Gastroesophageal sphincter (tissue), 4 donors: ENCODE data around the gene HOMER1. TPM values are rescaled to one million over a fixed set of nuclear protein-coding genes. Genes with fewer than 3 reads are reported as not detected.

Experiments
- ATAC-seq: fragments of 150-250 bp; one replicate; pipeline ENCODE4 v1.9.1; 2016; ENCODE audit warnings: mild to moderate bottlenecking, moderate library complexity
- H3K27ac ChIP-seq, 4 donors: fragments of 200-600 bp; sonication (generic) in 3 of 4; 1 replicate in 3 of 4; 2 replicates in 1 of 4; pipeline ENCODE4 v1.5.1; 2016 to 2019
- H3K27me3 ChIP-seq: fragments of 200-600 bp; sonication (generic); one replicate; pipeline ENCODE4 v1.5.1; 2019
- H3K36me3 ChIP-seq, 2 donors: fragments of 200-600 bp; sonication (generic); one replicate each; pipeline ENCODE4 v1.5.1; 2019; ENCODE audit warnings: control low read depth in 1 of 2
- H3K4me1 ChIP-seq, 3 donors: fragments of 200-600 bp; sonication (generic); 1 replicate in 2 of 3; 2 replicates in 1 of 3; pipeline ENCODE4 v1.5.1; 2016 to 2019; ENCODE audit warnings: control low read depth in 2 of 3
- H3K4me3 ChIP-seq, 2 donors: fragments of 200-600 bp; sonication (generic); one replicate each; pipeline ENCODE4 v1.5.1; 2019; ENCODE audit warnings: mild to moderate bottlenecking in 1 of 2, moderate library complexity in 1 of 2
- H3K9me3 ChIP-seq, 3 donors: fragments of 200-600 bp; sonication (generic); one replicate each; pipeline ENCODE4 v1.5.1; 2017 to 2019; ENCODE audit warnings: control low read depth in 2 of 3
- EP300 ChIP-seq: sonication (generic); formaldehyde crosslinking; IDR thresholded peaks from one replicate; pipeline ENCODE4 v1.6.1; 2017; ENCODE audit warnings: antibody characterized with exemption, mild to moderate bottlenecking
- POLR2A ChIP-seq, 2 donors: fragments of 450-650 bp; IDR thresholded peaks; one replicate each; pipeline ENCODE4 v1.6.1; 2017; ENCODE audit warnings: antibody characterized with exemption in 2 of 2, mild to moderate bottlenecking in 2 of 2, moderate library complexity in 1 of 2
- POLR2AphosphoS5 ChIP-seq: sonication (generic); formaldehyde crosslinking; IDR thresholded peaks from one replicate; pipeline ENCODE4 v1.6.1; 2017; ENCODE audit warnings: antibody characterized with exemption
- WGBS, 2 donors: methylation state at CpG; one replicate each; pipeline ENCODE4 v1.1.5; 2018; ENCODE audit warnings: low coverage in 1 of 2; 5-methylcytosine and 5-hydroxymethylcytosine counted together
- total RNA-seq, 4 donors: library from RNA; depleted of rRNA; stranded (reverse); fragments of >200 nt; gene quantifications; one replicate each; pipeline ENCODE4 v1.1.0, GENCODE V29; 2016
- TF ChIP-seq, protein P1 (sequence below), 4 experiments: fragments of 200-600 bp in 2 of 4; fragments of 450-650 bp in 2 of 4; sonication (generic) in 1 of 4; IDR thresholded peaks; one replicate each; pipeline ENCODE4 v1.5.1; 2017 to 2019; ENCODE audit warnings: antibody characterized with exemption in 4 of 4, mild to moderate bottlenecking in 2 of 4, moderate library complexity in 2 of 4

HOMER1 gene
- total RNA-seq, 4 donors from 2014 or later, result 13.0 to 26.3 (median 15.0) TPM

DNA sequence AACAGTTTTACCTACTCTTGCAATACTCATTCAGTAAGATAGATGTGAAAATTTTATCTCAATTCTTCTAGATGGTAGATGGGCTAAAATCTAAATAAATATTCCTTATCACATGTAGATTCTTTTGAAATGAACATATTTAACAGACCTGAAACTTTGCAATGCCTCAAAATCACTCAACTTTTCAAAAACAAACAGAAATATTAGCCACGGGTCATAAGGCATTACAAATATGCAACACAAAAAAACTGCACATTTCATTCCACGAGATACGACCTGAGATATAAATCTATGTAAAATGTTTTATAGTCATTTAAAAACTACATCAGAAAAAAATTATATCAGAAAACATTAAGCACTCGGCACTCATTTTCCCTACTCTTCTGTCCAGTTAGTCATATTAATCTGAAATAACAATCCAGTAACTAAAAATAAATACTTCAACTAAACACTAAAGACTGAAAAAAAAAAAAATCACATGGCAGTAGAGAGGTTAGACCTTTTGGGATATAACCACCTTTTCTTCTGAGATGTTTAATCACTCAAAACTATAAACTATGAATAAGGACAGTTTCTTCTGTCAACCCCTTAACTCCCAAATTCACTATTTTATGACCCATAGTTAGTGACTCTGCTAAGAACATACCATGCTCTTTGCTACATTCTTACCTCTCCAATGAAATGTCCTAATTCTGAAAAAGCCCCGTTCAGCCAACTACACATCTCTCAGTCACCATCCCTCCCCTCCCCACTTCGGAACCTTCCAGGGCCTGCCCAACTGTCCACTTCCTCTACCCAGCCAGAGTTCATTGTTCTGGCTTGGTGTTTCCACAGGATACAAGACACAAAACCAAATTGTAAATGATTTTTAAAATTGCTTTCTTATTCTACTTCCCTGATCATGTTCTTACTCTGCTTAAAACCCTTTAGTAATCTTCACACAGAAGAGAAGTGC is 6.4 kb downstream of the HOMER1 start:
- H3K4me3 ChIP-seq, result no peak overlapping the region
- TF ChIP-seq, protein P1, sequence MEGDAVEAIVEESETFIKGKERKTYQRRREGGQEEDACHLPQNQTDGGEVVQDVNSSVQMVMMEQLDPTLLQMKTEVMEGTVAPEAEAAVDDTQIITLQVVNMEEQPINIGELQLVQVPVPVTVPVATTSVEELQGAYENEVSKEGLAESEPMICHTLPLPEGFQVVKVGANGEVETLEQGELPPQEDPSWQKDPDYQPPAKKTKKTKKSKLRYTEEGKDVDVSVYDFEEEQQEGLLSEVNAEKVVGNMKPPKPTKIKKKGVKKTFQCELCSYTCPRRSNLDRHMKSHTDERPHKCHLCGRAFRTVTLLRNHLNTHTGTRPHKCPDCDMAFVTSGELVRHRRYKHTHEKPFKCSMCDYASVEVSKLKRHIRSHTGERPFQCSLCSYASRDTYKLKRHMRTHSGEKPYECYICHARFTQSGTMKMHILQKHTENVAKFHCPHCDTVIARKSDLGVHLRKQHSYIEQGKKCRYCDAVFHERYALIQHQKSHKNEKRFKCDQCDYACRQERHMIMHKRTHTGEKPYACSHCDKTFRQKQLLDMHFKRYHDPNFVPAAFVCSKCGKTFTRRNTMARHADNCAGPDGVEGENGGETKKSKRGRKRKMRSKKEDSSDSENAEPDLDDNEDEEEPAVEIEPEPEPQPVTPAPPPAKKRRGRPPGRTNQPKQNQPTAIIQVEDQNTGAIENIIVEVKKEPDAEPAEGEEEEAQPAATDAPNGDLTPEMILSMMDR (IDR thresholded peaks at IDR 0.05), result no peak
- TF ChIP-seq EP300, result no peak
- H3K27ac ChIP-seq, result peak overlapping the region in 3 of 4 donors; percentile 1 to 36 (median 33)
- no peaks in the 10 kb centered on the region for H3K9me3 ChIP-seq
- no peaks in the 10 kb centered on the region for H3K27me3 ChIP-seq
- 40 to 42% methylated on average over 6 of the region's 6 CpGs for WGBS, 2 donors
- no peak for ATAC-seq
- no peaks in the 10 kb centered on the region for H3K36me3 ChIP-seq
- peaks cover 0 to 71% (median 3%) of the 10 kb centered on the region in 3 donors for H3K4me1 ChIP-seq

DNA sequence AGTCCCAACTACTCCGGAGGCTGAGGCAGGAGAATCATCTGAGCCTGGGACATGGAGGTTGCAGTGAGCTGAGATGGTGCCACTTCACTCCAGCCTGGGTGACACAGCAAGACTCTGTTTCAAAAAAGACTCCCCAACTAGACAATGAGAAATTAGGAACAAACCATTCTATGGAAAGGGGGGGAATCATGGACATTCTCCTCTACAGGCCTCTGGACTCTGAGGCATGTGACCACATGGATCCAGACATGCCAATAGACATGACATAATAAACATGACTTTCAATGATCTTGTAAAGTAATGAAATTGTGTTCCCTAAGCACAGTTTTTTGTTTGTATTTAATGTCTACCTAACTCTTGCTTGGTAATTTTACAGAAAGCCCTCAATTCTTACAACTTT is 8.8 kb downstream of the HOMER1 start:
- H3K9me3 ChIP-seq, result no peaks in the 10 kb centered on the region
- 100% methylated on average over 1 of the region's 1 CpG for WGBS, 2 donors
- H3K36me3 ChIP-seq, result no peaks in the 10 kb centered on the region
- no peak overlapping the region for H3K27ac ChIP-seq
- no peaks in the 10 kb centered on the region for H3K27me3 ChIP-seq
- TF ChIP-seq, protein P1 (IDR thresholded peaks at IDR 0.05), result no peak
- no peak for TF ChIP-seq POLR2A (IDR thresholded peaks at IDR 0.05)
- TF ChIP-seq EP300, result no peak
- no peak for TF ChIP-seq POLR2AphosphoS5
- peaks cover 0 to 47% (median 3%) of the 10 kb centered on the region in 3 donors for H3K4me1 ChIP-seq
- H3K4me3 ChIP-seq, result no peak overlapping the region
- ATAC-seq, result no peak

DNA sequence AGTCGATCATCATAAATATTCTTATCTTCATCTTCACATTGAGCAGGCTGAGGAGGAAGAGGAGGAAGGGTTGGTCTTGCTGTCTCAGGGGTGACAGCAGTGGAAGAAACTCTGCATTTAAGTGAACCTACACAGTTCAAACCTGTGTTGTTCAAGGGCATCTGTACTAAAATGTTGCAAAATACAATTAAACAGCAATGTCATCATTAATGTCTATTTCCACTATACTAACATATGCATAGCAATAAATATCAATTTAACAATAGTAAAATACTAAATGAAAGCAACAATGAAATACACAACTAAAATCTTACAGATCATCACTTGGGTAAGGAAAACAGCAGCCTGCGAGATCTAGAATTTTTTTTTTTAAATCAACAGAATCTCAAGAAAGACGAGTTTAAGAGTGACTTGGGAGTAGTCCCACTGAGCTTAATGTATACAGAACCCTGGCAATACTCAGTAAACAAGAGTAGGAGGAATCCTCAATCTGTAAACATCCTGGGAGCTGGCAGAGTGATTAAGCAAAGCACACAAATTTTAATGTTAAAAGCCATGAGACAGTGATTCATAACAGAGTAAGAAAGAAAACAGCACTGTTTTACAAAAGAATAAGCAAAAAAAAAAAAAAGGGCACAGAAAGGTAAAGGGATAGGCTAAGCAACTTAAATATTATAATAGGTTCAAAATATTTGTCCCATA is 10.0 kb downstream of the HOMER1 start:
- WGBS, 2 donors, result 29 to 42% methylated on average over 2 to 3 of the region's 3 CpGs

DNA sequence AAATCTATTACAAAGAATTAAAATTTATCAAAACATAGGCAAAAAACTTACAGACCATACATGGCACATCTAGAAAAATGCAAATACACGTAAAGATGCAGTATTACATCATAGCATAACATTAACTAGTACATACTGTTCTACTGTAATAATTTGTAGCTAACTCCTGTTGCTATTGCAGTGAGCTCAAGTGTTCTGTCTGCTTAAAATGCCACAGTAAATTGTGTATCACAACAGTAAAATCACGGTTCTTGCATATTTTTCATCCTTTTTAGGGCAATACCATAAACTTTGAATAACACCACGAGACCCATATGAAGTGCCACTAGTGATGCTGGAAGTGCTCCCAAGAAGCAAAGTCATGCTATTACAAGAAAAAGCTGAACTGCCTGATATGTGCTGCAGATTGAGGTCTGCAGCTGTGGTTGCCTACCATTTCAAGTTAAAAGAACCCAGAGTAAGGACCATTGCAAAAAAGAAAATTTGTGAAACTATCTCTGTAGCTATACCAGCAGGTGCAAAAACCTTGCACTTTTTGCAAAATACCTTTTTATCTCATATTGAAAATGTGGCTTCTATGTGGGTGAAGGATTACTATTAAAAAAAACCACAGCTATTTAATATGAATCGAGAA is 14.2 kb downstream of the HOMER1 start:
- no peak for TF ChIP-seq EP300
- no peak for TF ChIP-seq POLR2A (IDR thresholded peaks at IDR 0.05)
- peak; percentile 10 for TF ChIP-seq POLR2AphosphoS5
- H3K9me3 ChIP-seq, result no peaks in the 10 kb centered on the region
- no peak overlapping the region for H3K4me3 ChIP-seq
- WGBS, 2 donors, result 80 to 82% methylated on average over 4 of the region's 4 CpGs
- ATAC-seq, result no peak
- H3K36me3 ChIP-seq, result no peaks in the 10 kb centered on the region
- no peak overlapping the region for H3K27ac ChIP-seq
- peaks cover 0 to 12% (median 0%) of the 10 kb centered on the region in 3 donors for H3K4me1 ChIP-seq
- no peaks in the 10 kb centered on the region for H3K27me3 ChIP-seq

More for the DNA sequence above, 10.0 kb downstream of the HOMER1 start:
- ATAC-seq, result no peak
- peaks cover 0 to 37% (median 3%) of the 10 kb centered on the region in 3 donors for H3K4me1 ChIP-seq
- H3K4me3 ChIP-seq, result no peak overlapping the region
- no peaks in the 10 kb centered on the region for H3K9me3 ChIP-seq
- no peak overlapping the region for H3K27ac ChIP-seq
- TF ChIP-seq, protein P1 (IDR thresholded peaks at IDR 0.05), result no peak
- TF ChIP-seq POLR2A (IDR thresholded peaks at IDR 0.05), result no peak
- no peak for TF ChIP-seq POLR2AphosphoS5
- TF ChIP-seq EP300, result no peak
- H3K36me3 ChIP-seq, result no peaks in the 10 kb centered on the region
- H3K27me3 ChIP-seq, result no peaks in the 10 kb centered on the region

DNA sequence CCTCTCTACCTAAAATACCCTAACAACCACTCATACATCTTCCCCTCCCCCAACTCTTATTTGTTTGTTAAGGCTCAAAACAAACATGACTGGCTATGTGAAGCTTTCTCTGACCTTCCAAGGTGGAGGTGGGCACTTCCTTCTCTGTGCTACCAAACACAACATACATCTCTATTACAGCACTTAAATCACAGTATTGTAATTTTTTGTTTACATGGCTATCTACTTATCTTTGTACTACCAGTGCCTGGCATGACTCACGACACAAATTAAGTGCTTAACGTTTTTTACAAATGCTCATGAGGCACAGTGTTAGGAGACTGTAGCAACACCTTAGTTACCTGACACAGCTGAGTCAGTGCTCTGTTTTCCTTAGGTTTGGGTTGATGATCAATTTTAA is 18.6 kb downstream of the HOMER1 start:
- ATAC-seq, result no peak
- Histone ChIP-seq H3K9me3 (no peaks in the 10 kb centered on the region), H3K36me3 (no peaks in the 10 kb centered on the region), H3K27me3 (no peaks in the 10 kb centered on the region), H3K4me3 (no peak overlapping the region), H3K4me1 (peaks cover 0 to 13% (median 2%) of the 10 kb centered on the region in 3 donors), H3K27ac (no peak overlapping the region)
- TF ChIP-seq EP300 (no peak), POLR2AphosphoS5 (no peak), POLR2A (IDR thresholded peaks at IDR 0.05) (no peak)
- TF ChIP-seq, protein P1 (IDR thresholded peaks at IDR 0.05), result no peak
- 27 to 44% methylated on average over 2 of the region's 2 CpGs for WGBS, 2 donors
